Body of pancreas (tissue), 4 donors: ENCODE measurements around the gene RNPEPL1.

Source experiments
- CTCF ChIP-seq, 7 experiments: fragments of 450-650 bp in 4 of 7; fragments of 200-600 bp in 3 of 7; sonication (generic) in 3 of 7; IDR thresholded peaks; one replicate each; pipeline ENCODE4 v1.5.1; 2016 to 2019; ENCODE audit warnings: antibody characterized with exemption in 7 of 7
- POLR2A ChIP-seq, 3 donors: fragments of 450-650 bp; IDR thresholded peaks; one replicate each; pipeline ENCODE4 v1.6.1; 2016; ENCODE audit warnings: antibody characterized with exemption in 3 of 3, mild to moderate bottlenecking in 2 of 3

- TF ChIP-seq CTCF (IDR thresholded peaks at IDR 0.05) (no peak), POLR2A (IDR thresholded peaks at IDR 0.05) (no peak)
Measured at GRCh38 chr2:240569523-240569997, 1.3 kb downstream of the RNPEPL1 start.
